HG03342 (cell line): ENCODE data around the gene TBC1D10B.
"Not testable (repeated sequence)": the region's sequence is repeated elsewhere in the genome, so short reads cannot be mapped to it uniquely, and the experiment has no call there.

Source experiments
- ATAC-seq: cut with Tn5 transposase; IDR thresholded peaks from one replicate; pipeline ENCODE4 v1.9.1; 2021; ENCODE audit warnings: mild to moderate bottlenecking, moderate library complexity; ENCODE audit not compliant: unreplicated experiment

The TBC1D10B gene

GRCh38 chr16:30337964-30338357 lies 32.3 kb downstream of the TBC1D10B start:
- ATAC-seq, result not testable (repeated sequence)

DNA sequence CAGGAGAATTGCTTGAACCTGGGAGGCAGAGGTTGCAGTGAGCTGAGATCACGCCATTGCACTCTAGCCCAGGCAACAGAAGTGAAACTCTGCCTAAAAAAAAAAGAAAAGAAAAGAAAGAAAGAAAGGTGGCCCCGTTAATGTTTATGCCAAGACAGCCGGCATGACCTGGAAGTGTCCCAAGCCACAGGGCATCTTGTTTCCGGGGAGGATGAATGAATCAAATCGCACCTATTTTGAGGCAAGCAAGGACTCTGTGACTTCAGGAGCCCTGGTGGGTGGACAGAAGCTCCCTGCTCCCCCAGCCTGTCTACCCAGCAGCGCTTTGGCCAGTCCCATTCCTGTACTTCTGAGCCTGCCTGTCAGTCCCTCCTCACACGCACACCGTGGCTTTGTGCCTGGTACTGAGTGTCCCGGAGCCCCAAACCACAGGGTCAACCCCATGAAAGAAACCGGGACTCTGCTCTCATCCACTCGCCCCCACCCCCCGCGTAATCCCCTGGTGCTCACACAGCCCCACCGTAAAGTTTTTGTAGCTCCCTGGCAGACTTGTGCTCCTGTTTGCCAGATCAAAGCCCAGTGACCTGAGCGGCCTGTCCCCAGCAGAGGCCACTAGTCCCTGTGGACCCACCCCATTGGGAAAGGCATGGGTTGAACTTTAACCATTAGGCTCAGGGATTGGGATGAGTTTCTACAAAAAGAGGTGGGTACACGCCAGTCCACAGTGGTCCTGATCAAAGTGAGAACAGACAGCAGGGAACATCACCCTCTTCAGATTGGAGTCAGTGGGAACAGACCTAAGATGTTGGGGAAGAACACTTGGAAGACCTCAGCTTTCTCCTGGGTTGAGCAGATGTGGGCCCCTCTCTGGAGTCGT lies 34.5 kb downstream of the TBC1D10B start:
- peak; percentile 16 for ATAC-seq

DNA sequence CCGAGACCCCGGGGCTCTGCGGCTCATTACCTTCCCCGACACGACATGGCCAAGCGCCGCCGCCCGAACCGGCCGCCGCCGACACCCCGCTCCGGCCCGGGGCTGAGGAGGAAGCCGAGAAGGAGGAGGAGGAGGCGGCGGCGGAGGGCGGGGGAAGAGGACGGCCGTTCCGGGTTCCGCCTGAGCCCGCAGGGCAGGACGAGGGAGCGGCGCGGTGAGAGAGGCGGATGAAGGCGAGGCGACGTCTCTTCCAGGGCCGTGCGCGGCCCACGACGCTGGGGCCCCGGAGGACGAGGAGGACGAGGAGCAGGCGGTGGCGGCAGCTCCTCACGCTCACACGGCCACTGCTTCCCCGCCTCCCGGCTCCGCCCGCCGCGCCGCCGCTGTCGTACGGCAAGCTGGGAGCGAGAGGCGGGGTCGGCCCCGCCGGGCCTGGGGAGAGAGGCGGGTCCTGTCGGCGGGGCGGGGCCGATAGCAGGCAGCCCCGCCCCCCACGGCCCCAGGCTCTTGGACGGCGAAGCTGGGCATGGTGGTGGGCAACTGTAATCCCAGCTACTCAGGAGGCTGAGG lies 35.2 kb downstream of the TBC1D10B start:
- peak; percentile 61 for ATAC-seq

- peak; percentile 86 for ATAC-seq
Measured at GRCh38 chr16:30334473-30334989, 35.8 kb downstream of the TBC1D10B start.

- ATAC-seq, result not testable (repeated sequence)
Measured at GRCh38 chr16:30324220-30324619, 46.1 kb downstream of the TBC1D10B start.

- ATAC-seq, result not testable (repeated sequence)
Measured at GRCh38 chr16:30318647-30319046, 51.6 kb downstream of the TBC1D10B start.

- not testable (repeated sequence) for ATAC-seq
Measured at GRCh38 chr16:30310937-30311336, 59.4 kb downstream of the TBC1D10B start.

DNA sequence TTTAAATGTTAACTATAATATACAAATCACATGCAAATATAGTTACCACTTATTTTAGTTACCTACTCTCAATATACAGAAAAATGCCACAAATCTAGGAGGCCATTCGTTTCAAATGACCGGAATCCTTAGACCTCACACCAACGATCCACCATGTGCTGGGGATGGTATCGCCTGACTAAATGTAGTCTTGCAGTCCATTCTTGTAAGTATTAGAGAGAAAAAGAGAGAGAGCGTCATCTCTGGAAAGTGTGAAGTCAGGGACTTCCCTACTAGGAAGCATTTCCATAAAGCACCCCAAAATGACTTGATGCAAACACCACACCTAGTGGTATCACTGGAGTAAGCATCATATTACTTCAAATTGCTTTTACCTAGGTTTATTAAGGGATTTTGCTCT lies 61.0 kb downstream of the TBC1D10B start:
- ATAC-seq, result not testable (repeated sequence)
